ENCODE results near the gene DCTN4. TPM values are rescaled to one million over a fixed set of nuclear protein-coding genes. Genes with fewer than 3 reads are reported as not detected.

DCTN4 gene
- total RNA-seq, 1 experiment from 2014 or later = 66.8 TPM

- no peak for ATAC-seq
- Histone ChIP-seq H3K4me1 (ENCODE audit: control insufficient read depth, insufficient read depth, low read length) (peaks cover 11% of the 10 kb centered on the region), H3K4me3 (ENCODE audit: low read depth in 2 of 2, low read length in 2 of 2) (no peak overlapping the region), H3K27ac (ENCODE audit: low read length) (no peak overlapping the region), H3K36me3 (ENCODE audit: control insufficient read depth, insufficient read depth, low read length) (no peaks in the 10 kb centered on the region), H3K27me3 (ENCODE audit: control insufficient read depth, insufficient read depth, low read length) (no peaks in the 10 kb centered on the region), H3K9me3 (ENCODE audit: control insufficient read depth, insufficient read depth, low read depth, low read length) (no peaks in the 10 kb centered on the region)
- intact Hi-C loops (cut with micrococcal nuclease; ENCODE audit: unreplicated experiment) = no loop called here
- no peak for DNase-seq (ENCODE audit: low read depth, low spot score)
- POLR2A ChIA-PET = no interaction called here
- CTCF ChIA-PET = no interaction called here
- no peak for TF ChIP-seq SIN3A (IDR thresholded peaks at IDR 0.05; ENCODE audit: borderline replicate concordance, insufficient read depth, low read depth, low read length)
- no peak for TF ChIP-seq TCF7L2 (IDR thresholded peaks at IDR 0.05; ENCODE audit: low read depth, low read length)
- TF ChIP-seq CTCF (IDR thresholded peaks at IDR 0.05) = no peak
- no peak for TF ChIP-seq REST (IDR thresholded peaks at IDR 0.05; ENCODE audit: insufficient read depth in 1 of 2, low read depth in 2 of 2, low read length in 1 of 2)
- TF ChIP-seq POLR2AphosphoS5 (IDR thresholded peaks at IDR 0.05; ENCODE audit: low read depth, low read length) = no peak
- no TSS peak for BruUV-seq (replicated peaks)
- in situ Hi-C loops (cut with HindIII; ENCODE audit: low pct_unique_long_range_greater_than_20kb, low sequenced_read_pairs) = no loop called here
Measured at GRCh38 chr5:150674341-150674821, 84.4 kb downstream of the DCTN4 start.

GRCh38 chr5:150672884-150673275 lies 85.9 kb downstream of the DCTN4 start:
- BruUV-seq (replicated peaks) = no TSS peak
- intact Hi-C loops (cut with micrococcal nuclease; ENCODE audit: unreplicated experiment) = no loop called here
- ATAC-seq (no peak), DNase-seq (ENCODE audit: low read depth, low spot score) (no peak)
- Histone ChIP-seq H3K4me3 (ENCODE audit: low read depth in 2 of 2, low read length in 2 of 2) (peak overlapping the region; percentile 49 to 68), H3K4me1 (ENCODE audit: control insufficient read depth, insufficient read depth, low read length) (peaks cover 11% of the 10 kb centered on the region), H3K9me3 (ENCODE audit: control insufficient read depth, insufficient read depth, low read depth, low read length) (no peaks in the 10 kb centered on the region), H3K36me3 (ENCODE audit: control insufficient read depth, insufficient read depth, low read length) (no peaks in the 10 kb centered on the region), H3K27ac (ENCODE audit: low read length) (peak overlapping the region; percentile 40; the same call in 1 of the 2 replicates), H3K27me3 (ENCODE audit: control insufficient read depth, insufficient read depth, low read length) (no peaks in the 10 kb centered on the region)
- in situ Hi-C loops (cut with HindIII; ENCODE audit: low pct_unique_long_range_greater_than_20kb, low sequenced_read_pairs) = no loop called here
- ChIA-PET POLR2A (no interaction called here), CTCF (no interaction called here)
- TF ChIP-seq SIN3A (IDR thresholded peaks at IDR 0.05; ENCODE audit: borderline replicate concordance, insufficient read depth, low read depth, low read length) (no peak), CTCF (IDR thresholded peaks at IDR 0.05) (no peak), TCF7L2 (IDR thresholded peaks at IDR 0.05; ENCODE audit: low read depth, low read length) (no peak), POLR2AphosphoS5 (IDR thresholded peaks at IDR 0.05; ENCODE audit: low read depth, low read length) (no peak), REST (IDR thresholded peaks at IDR 0.05; ENCODE audit: insufficient read depth in 1 of 2, low read depth in 2 of 2, low read length in 1 of 2) (no peak)

All from Panc1 (cell line).